HG02870 (cell line): ENCODE results near the gene BMX.

Source experiments
- ATAC-seq: cut with Tn5 transposase; IDR thresholded peaks from one replicate; pipeline ENCODE4 v1.9.1; 2021; ENCODE audit warnings: mild to moderate bottlenecking, moderate library complexity; ENCODE audit not compliant: unreplicated experiment

BMX gene

GRCh38 chrX:15567886-15568616, 67.4 kb downstream of the BMX start:
- ATAC-seq: no peak

- no peak for ATAC-seq
These were observed 69.5 kb downstream of the BMX start for GRCh38 chrX:15570145-15570544.

- ATAC-seq: no peak
These were observed 73.4 kb downstream of the BMX start for GRCh38 chrX:15574017-15574416.

- no peak for ATAC-seq
These were observed 75.4 kb downstream of the BMX start for GRCh38 chrX:15576019-15576418.

GRCh38 chrX:15579778-15580747, 79.5 kb downstream of the BMX start:
- ATAC-seq: no peak

- ATAC-seq: no peak
These were observed 93.8 kb downstream of the BMX start for GRCh38 chrX:15594371-15594770.

- no peak for ATAC-seq
These were observed 97.4 kb downstream of the BMX start for GRCh38 chrX:15598026-15598425.

- ATAC-seq: no peak
These were observed 98.9 kb downstream of the BMX start for GRCh38 chrX:15599461-15599860.

GRCh38 chrX:15600049-15600448, 99.4 kb downstream of the BMX start:
- ATAC-seq: no peak

GRCh38 chrX:15600745-15601144, 100.1 kb downstream of the BMX start, which contains the start of gene ACE2:
Gene ACE2 (minus strand): TSS chrX:15600960. CDS start chrX:15600911, 49 bp downstream.
- ATAC-seq: no peak

- ATAC-seq: no peak
These were observed 101.3 kb downstream of the BMX start for GRCh38 chrX:15601932-15602331.

GRCh38 chrX:15602761-15603160, 102.2 kb downstream of the BMX start:
- no peak for ATAC-seq

- no peak for ATAC-seq
These were observed 104.6 kb downstream of the BMX start for GRCh38 chrX:15605226-15605625.
